Activated T-helper 17 cell treated with anti-CD3 and anti-CD28 coated beads, Interleukin-2, amount 50 U/mL, for 72 hours (primary cell): ENCODE measurements around the gene IRGC. TPM values are rescaled to one million over a fixed set of nuclear protein-coding genes. Genes with fewer than 3 reads are reported as not detected.

Source experiments
- ATAC-seq: fragments of 150-1000 bp; cut with Tn5 transposase; replicated peaks from 2 replicates; pipeline ENCODE4 v1.10.0; 2021; ENCODE audit warnings: mild to moderate bottlenecking, moderate library complexity
- H3K27ac Mint-ChIP-seq: one replicate; pipeline ENCODE4 v1.8.0; 2022; ENCODE audit warnings: mixed read lengths
- H3K27me3 Mint-ChIP-seq: one replicate; pipeline ENCODE4 v1.8.0; 2022; ENCODE audit warnings: mixed read lengths
- H3K36me3 Mint-ChIP-seq: one replicate; pipeline ENCODE4 v1.8.0; 2022; ENCODE audit warnings: low read depth, mild to moderate bottlenecking, mixed read lengths
- H3K4me1 Mint-ChIP-seq: one replicate; pipeline ENCODE4 v1.8.0; 2022; ENCODE audit warnings: mixed read lengths
- H3K4me3 Mint-ChIP-seq: one replicate; pipeline ENCODE4 v1.8.0; 2022; ENCODE audit warnings: mild to moderate bottlenecking, mixed read lengths
- H3K9me3 Mint-ChIP-seq: one replicate; pipeline ENCODE4 v1.8.0; 2022; ENCODE audit warnings: mixed read lengths
- total RNA-seq, 2 donors: library from RNA; stranded (reverse); gene quantifications; one replicate each; pipeline ENCODE4 v1.2.3, GENCODE V29; 2022

Gene IRGC
- total RNA-seq, 2 donors from 2014 or later, result not detected

GRCh38 chr19:43725468-43725867 is 9.6 kb downstream of the IRGC start:
- peaks cover 21% of the 10 kb centered on the region for H3K36me3 Mint-ChIP-seq
- H3K27me3 Mint-ChIP-seq, result no peaks in the 10 kb centered on the region
- no peak overlapping the region for H3K27ac Mint-ChIP-seq

DNA sequence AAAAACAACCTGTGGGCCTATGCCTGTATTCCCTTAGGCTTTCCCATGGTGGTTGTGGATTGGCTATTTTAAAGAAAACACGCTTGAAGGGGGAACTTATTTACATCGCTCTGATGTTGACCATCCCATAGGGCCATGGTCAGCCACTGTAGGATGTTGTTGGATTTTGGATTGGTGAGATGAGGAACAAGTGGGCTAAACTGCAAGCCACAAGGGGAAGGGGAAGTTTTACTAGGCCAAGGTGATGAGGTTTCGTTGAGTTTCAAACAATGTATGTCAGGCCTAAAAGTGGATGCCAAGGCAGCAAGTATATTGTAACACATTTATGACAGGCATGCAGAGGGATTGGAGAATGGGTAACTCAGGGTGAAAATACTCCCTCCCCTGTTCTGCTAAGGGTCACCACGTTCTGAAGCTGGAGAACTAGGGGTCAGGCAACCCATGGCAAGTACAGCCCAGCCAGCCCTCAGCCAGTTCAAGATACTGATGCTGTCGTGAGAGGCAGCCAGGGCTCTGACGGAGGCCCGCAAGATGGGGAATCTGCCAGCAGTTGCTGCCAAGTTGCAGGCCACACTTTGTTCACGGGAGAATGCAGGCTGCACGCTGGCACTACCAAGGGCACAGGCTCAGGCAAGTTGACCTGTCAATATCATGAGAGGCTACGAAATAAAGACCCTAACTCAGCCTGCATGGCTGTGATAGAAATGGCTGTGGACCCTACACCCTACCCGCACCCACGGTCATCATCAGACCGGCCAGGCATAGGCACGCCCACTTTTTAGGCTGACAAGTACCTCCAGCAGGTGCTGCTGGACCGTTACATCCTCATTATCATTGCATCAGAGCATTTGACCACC is 11.1 kb downstream of the IRGC start:
- Mint-ChIP-seq H3K27ac (no peak overlapping the region), H3K9me3 (no peaks in the 10 kb centered on the region), H3K4me3 (no peak overlapping the region), H3K4me1 (no peaks in the 10 kb centered on the region), H3K27me3 (no peaks in the 10 kb centered on the region), H3K36me3 (peaks cover 29% of the 10 kb centered on the region)
- no peak for ATAC-seq

More at GRCh38 chr19:43725468-43725867, 9.6 kb downstream of the IRGC start:
- Mint-ChIP-seq H3K4me1 (no peaks in the 10 kb centered on the region), H3K9me3 (no peaks in the 10 kb centered on the region), H3K4me3 (no peak overlapping the region)
- ATAC-seq, result no peak

DNA sequence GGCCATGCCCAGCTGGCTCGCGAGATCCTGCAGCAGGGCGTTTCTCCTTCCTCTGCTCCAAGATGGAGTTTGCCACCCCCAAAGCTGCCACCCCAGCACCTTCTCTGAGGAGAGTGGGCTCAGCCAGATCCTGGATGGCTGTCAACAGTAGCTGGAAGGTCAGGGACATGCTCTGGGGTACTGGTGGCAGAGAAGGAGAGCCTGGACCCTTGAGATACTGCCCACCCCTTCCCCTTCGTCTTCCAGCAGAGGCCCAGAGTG is 11.6 kb downstream of the IRGC start:
- H3K27me3 Mint-ChIP-seq, result no peaks in the 10 kb centered on the region
- no peak overlapping the region for H3K4me3 Mint-ChIP-seq
- H3K36me3 Mint-ChIP-seq, result peaks cover 35% of the 10 kb centered on the region
- no peak overlapping the region for H3K27ac Mint-ChIP-seq
- H3K9me3 Mint-ChIP-seq, result no peaks in the 10 kb centered on the region
- H3K4me1 Mint-ChIP-seq, result no peaks in the 10 kb centered on the region
- ATAC-seq, result no peak

GRCh38 chr19:43729919-43730318 is 14.0 kb downstream of the IRGC start:
- ATAC-seq, result no peak
- H3K27me3 Mint-ChIP-seq, result no peaks in the 10 kb centered on the region

GRCh38 chr19:43731346-43731745 is 15.5 kb downstream of the IRGC start:
- H3K36me3 Mint-ChIP-seq, result peaks cover 71% of the 10 kb centered on the region
- no peak for ATAC-seq

More at GRCh38 chr19:43729919-43730318, 14.0 kb downstream of the IRGC start:
- no peaks in the 10 kb centered on the region for H3K9me3 Mint-ChIP-seq
- H3K36me3 Mint-ChIP-seq, result peaks cover 59% of the 10 kb centered on the region
- H3K4me1 Mint-ChIP-seq, result no peaks in the 10 kb centered on the region
- H3K27ac Mint-ChIP-seq, result peak overlapping the region; percentile 5
- H3K4me3 Mint-ChIP-seq, result no peak overlapping the region

DNA sequence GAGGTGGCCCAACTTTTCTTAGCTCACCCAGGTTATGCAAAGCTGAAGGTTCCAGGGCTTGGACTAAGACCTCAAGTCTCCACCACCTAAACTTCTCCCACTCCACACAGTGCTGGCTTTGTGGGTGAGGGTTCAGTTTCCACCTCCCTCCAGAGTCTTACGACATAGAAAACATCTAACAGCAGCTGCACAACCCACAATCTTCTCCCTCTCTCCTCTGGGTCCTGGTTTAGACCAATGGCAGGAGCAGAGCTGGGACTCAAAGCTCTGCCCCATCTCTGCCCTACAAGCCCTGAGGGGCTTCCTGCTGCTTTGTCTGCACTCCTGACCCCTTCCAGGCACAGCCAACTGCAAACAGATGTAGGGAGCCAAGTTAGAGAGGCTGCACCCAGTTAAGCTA is 16.0 kb downstream of the IRGC start:
- no peaks in the 10 kb centered on the region for H3K9me3 Mint-ChIP-seq
- ATAC-seq, result no peak
- H3K27me3 Mint-ChIP-seq, result no peaks in the 10 kb centered on the region
- no peaks in the 10 kb centered on the region for H3K4me1 Mint-ChIP-seq
- H3K4me3 Mint-ChIP-seq, result no peak overlapping the region
- H3K36me3 Mint-ChIP-seq, result peaks cover 76% of the 10 kb centered on the region
- H3K27ac Mint-ChIP-seq, result peak overlapping the region; percentile 18

More at GRCh38 chr19:43731346-43731745, 15.5 kb downstream of the IRGC start:
- no peak overlapping the region for H3K27ac Mint-ChIP-seq
- no peaks in the 10 kb centered on the region for H3K4me1 Mint-ChIP-seq
- no peaks in the 10 kb centered on the region for H3K9me3 Mint-ChIP-seq
- H3K4me3 Mint-ChIP-seq, result no peak overlapping the region
- no peaks in the 10 kb centered on the region for H3K27me3 Mint-ChIP-seq

GRCh38 chr19:43735013-43735412 is 19.1 kb downstream of the IRGC start:
- ATAC-seq, result no peak
- peaks cover 90% of the 10 kb centered on the region for H3K36me3 Mint-ChIP-seq
- no peaks in the 10 kb centered on the region for H3K9me3 Mint-ChIP-seq
- no peak overlapping the region for H3K4me3 Mint-ChIP-seq
- H3K4me1 Mint-ChIP-seq, result no peaks in the 10 kb centered on the region
- H3K27ac Mint-ChIP-seq, result no peak overlapping the region
- no peaks in the 10 kb centered on the region for H3K27me3 Mint-ChIP-seq

DNA sequence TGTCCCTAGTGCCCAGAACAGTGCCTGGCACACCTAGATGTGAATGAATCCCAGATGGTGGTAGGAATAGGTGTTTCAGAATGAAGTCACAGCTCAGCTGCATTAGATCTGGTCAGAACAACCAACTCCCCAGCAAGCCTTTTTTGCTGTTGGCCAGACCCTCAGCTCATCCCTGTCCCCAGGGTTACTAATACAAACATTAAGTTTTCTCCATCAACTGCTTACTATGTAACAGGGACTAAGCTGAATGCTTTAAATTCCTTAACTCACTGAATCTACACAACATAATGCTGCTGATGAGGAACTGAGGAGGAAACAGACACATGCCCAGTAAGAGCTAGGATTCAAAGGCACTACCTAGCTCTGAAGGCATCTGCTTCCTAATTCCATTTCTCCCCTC is 20.1 kb downstream of the IRGC start:
- Mint-ChIP-seq H3K4me3 (no peak overlapping the region), H3K4me1 (peaks cover 5% of the 10 kb centered on the region), H3K9me3 (no peaks in the 10 kb centered on the region), H3K27me3 (no peaks in the 10 kb centered on the region), H3K27ac (peak overlapping the region; percentile 58), H3K36me3 (peaks cover 93% of the 10 kb centered on the region)
- no peak for ATAC-seq

GRCh38 chr19:43738780-43739211 is 22.9 kb downstream of the IRGC start:
- Mint-ChIP-seq H3K4me1 (peaks cover 5% of the 10 kb centered on the region), H3K4me3 (no peak overlapping the region), H3K27me3 (no peaks in the 10 kb centered on the region), H3K36me3 (peaks cover 95% of the 10 kb centered on the region), H3K9me3 (no peaks in the 10 kb centered on the region), H3K27ac (no peak overlapping the region)
- peak; percentile 26 for ATAC-seq

- peaks cover 95% of the 10 kb centered on the region for H3K36me3 Mint-ChIP-seq
- H3K4me3 Mint-ChIP-seq, result no peak overlapping the region
- ATAC-seq, result no peak
- no peaks in the 10 kb centered on the region for H3K27me3 Mint-ChIP-seq
- no peak overlapping the region for H3K27ac Mint-ChIP-seq
- H3K9me3 Mint-ChIP-seq, result no peaks in the 10 kb centered on the region
- peaks cover 5% of the 10 kb centered on the region for H3K4me1 Mint-ChIP-seq
These were observed 23.8 kb downstream of the IRGC start for GRCh38 chr19:43739439-43740235.

DNA sequence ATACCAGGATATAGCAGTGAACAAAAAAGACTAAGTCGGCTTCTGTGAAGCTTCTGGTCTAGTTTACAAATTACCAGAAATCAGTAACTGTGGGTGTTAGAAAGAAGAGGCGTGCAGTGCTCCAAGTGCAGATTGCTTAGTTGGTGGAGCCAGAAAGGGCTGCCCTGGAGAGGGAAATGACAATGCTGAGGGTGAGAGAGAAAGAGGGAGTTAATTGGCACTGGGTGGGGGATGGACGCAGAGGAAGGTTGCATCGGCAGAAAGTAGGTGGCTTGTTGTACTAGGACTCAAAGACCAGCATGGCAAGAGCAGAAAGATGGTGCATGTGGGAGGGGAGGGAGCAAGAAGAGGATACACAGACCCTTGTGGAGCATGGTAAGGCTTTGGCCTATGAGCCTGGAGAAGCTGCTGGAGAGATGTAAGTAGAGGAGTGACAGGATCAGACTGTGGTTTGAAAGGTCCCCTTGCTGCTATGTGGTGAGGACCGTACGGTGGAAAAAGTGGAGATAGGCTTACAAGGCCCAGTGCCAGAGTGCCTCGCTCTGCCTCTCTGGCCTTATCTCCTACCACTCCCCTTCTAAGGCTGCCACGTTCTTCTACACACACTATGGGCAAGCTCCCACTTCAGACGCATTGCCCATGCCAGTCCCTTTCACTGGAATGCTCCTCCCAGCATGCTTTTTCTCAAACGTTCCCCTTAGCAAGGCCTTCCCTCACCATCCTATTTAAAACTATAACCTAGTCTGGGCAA is 25.4 kb downstream of the IRGC start:
- no peaks in the 10 kb centered on the region for H3K27me3 Mint-ChIP-seq
- peak overlapping the region; percentile 9 for H3K27ac Mint-ChIP-seq
- H3K36me3 Mint-ChIP-seq, result peaks cover 97% of the 10 kb centered on the region
- no peak overlapping the region for H3K4me3 Mint-ChIP-seq
- H3K9me3 Mint-ChIP-seq, result no peaks in the 10 kb centered on the region
- peaks cover 5% of the 10 kb centered on the region for H3K4me1 Mint-ChIP-seq
- no peak for ATAC-seq

- no peak for ATAC-seq
- Mint-ChIP-seq H3K27me3 (no peaks in the 10 kb centered on the region), H3K36me3 (peaks cover 98% of the 10 kb centered on the region), H3K9me3 (no peaks in the 10 kb centered on the region), H3K4me1 (peaks cover 8% of the 10 kb centered on the region), H3K27ac (no peak overlapping the region), H3K4me3 (no peak overlapping the region)
These were observed 27.2 kb downstream of the IRGC start for GRCh38 chr19:43743059-43743458.

GRCh38 chr19:43747557-43748204 is 31.8 kb downstream of the IRGC start:
- ATAC-seq, result peak; percentile 64
- no peaks in the 10 kb centered on the region for H3K9me3 Mint-ChIP-seq
- H3K27ac Mint-ChIP-seq, result peak overlapping the region; percentile 70
- no peaks in the 10 kb centered on the region for H3K27me3 Mint-ChIP-seq
- peak overlapping the region; percentile 66 for H3K4me3 Mint-ChIP-seq
- H3K4me1 Mint-ChIP-seq, result peaks cover 29% of the 10 kb centered on the region
- H3K36me3 Mint-ChIP-seq, result peaks cover 100% of the 10 kb centered on the region

DNA sequence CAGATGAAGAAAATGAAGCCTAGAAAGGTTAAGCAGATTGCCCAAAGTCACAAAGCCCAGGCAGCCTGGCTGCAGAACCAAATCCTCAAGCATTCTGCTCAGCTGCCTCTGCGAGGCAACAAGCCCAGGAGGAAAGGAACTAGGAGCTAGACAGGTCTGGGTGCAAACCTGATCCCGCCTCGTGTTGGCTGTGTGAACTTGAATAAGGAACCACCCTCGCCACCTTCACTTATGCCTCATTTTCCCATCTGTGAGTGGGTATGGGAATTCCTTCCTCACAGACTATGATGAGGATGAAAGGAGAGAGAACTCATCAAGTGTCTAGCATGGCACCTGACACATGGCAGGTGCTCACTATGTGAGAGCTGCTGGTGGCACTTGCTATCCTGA is 32.3 kb downstream of the IRGC start:
- no peaks in the 10 kb centered on the region for H3K9me3 Mint-ChIP-seq
- peaks cover 100% of the 10 kb centered on the region for H3K36me3 Mint-ChIP-seq
- peak overlapping the region; percentile 70 for H3K27ac Mint-ChIP-seq
- ATAC-seq, result no peak
- H3K4me1 Mint-ChIP-seq, result peaks cover 35% of the 10 kb centered on the region
- H3K27me3 Mint-ChIP-seq, result no peaks in the 10 kb centered on the region
- H3K4me3 Mint-ChIP-seq, result peak overlapping the region; percentile 66
